ENCODE results near the gene GPR150.

The GPR150 gene

GRCh38 chr5:95669540-95669939, 49.7 kb downstream of the GPR150 start:
- no peak overlapping the region for H3K4me3 ChIP-seq (ENCODE audit: low read depth, low read length)
- no peak for DNase-seq (ENCODE audit: low read depth)
- TF ChIP-seq CTCF (IDR thresholded peaks at IDR 0.05; ENCODE audit: insufficient read depth, low read depth, low read length, missing control alignments) = no peak

GRCh38 chr5:95669985-95670384, 50.1 kb downstream of the GPR150 start:
- H3K4me3 ChIP-seq (ENCODE audit: low read depth, low read length) = no peak overlapping the region
- no peak for TF ChIP-seq CTCF (IDR thresholded peaks at IDR 0.05; ENCODE audit: insufficient read depth, low read depth, low read length, missing control alignments)
- no peak for DNase-seq (ENCODE audit: low read depth)

- no peak for TF ChIP-seq CTCF (IDR thresholded peaks at IDR 0.05; ENCODE audit: insufficient read depth, low read depth, low read length, missing control alignments)
- no peak overlapping the region for H3K4me3 ChIP-seq (ENCODE audit: low read depth, low read length)
- no peak for DNase-seq (ENCODE audit: low read depth)
Observed at GRCh38 chr5:95670568-95670967, 50.7 kb downstream of the GPR150 start.

Data from GM12865 (cell line).